Gastroesophageal sphincter (tissue), 4 donors: Measurements from ENCODE around the gene ARHGEF37. TPM values are rescaled to one million over a fixed set of nuclear protein-coding genes. Genes with fewer than 3 reads are reported as not detected.

ENCODE experiments used
- ATAC-seq: fragments of 150-250 bp; one replicate; pipeline ENCODE4 v1.9.1; 2016; ENCODE audit warnings: mild to moderate bottlenecking, moderate library complexity
- H3K27ac ChIP-seq, 4 donors: fragments of 200-600 bp; sonication (generic) in 3 of 4; 1 replicate in 3 of 4; 2 replicates in 1 of 4; pipeline ENCODE4 v1.5.1; 2016 to 2019
- H3K27me3 ChIP-seq: fragments of 200-600 bp; sonication (generic); one replicate; pipeline ENCODE4 v1.5.1; 2019
- H3K36me3 ChIP-seq, 2 donors: fragments of 200-600 bp; sonication (generic); one replicate each; pipeline ENCODE4 v1.5.1; 2019; ENCODE audit warnings: control low read depth in 1 of 2
- H3K4me1 ChIP-seq, 3 donors: fragments of 200-600 bp; sonication (generic); 1 replicate in 2 of 3; 2 replicates in 1 of 3; pipeline ENCODE4 v1.5.1; 2016 to 2019; ENCODE audit warnings: control low read depth in 2 of 3
- H3K4me3 ChIP-seq, 2 donors: fragments of 200-600 bp; sonication (generic); one replicate each; pipeline ENCODE4 v1.5.1; 2019; ENCODE audit warnings: mild to moderate bottlenecking in 1 of 2, moderate library complexity in 1 of 2
- H3K9me3 ChIP-seq, 3 donors: fragments of 200-600 bp; sonication (generic); one replicate each; pipeline ENCODE4 v1.5.1; 2017 to 2019; ENCODE audit warnings: control low read depth in 2 of 3
- EP300 ChIP-seq: sonication (generic); formaldehyde crosslinking; IDR thresholded peaks from one replicate; pipeline ENCODE4 v1.6.1; 2017; ENCODE audit warnings: antibody characterized with exemption, mild to moderate bottlenecking
- POLR2A ChIP-seq, 2 donors: fragments of 450-650 bp; IDR thresholded peaks; one replicate each; pipeline ENCODE4 v1.6.1; 2017; ENCODE audit warnings: antibody characterized with exemption in 2 of 2, mild to moderate bottlenecking in 2 of 2, moderate library complexity in 1 of 2
- POLR2AphosphoS5 ChIP-seq: sonication (generic); formaldehyde crosslinking; IDR thresholded peaks from one replicate; pipeline ENCODE4 v1.6.1; 2017; ENCODE audit warnings: antibody characterized with exemption
- WGBS, 2 donors: methylation state at CpG; one replicate each; pipeline ENCODE4 v1.1.5; 2018; ENCODE audit warnings: low coverage in 1 of 2; 5-methylcytosine and 5-hydroxymethylcytosine counted together
- total RNA-seq, 4 donors: library from RNA; depleted of rRNA; stranded (reverse); fragments of >200 nt; gene quantifications; one replicate each; pipeline ENCODE4 v1.1.0, GENCODE V29; 2016
- TF ChIP-seq, protein P1 (sequence below), 4 experiments: fragments of 200-600 bp in 2 of 4; fragments of 450-650 bp in 2 of 4; sonication (generic) in 1 of 4; IDR thresholded peaks; one replicate each; pipeline ENCODE4 v1.5.1; 2017 to 2019; ENCODE audit warnings: antibody characterized with exemption in 4 of 4, mild to moderate bottlenecking in 2 of 4, moderate library complexity in 2 of 4

ARHGEF37 gene
- total RNA-seq, 4 donors from 2014 or later: 13.5 to 30.6 (median 20.1) TPM

DNA sequence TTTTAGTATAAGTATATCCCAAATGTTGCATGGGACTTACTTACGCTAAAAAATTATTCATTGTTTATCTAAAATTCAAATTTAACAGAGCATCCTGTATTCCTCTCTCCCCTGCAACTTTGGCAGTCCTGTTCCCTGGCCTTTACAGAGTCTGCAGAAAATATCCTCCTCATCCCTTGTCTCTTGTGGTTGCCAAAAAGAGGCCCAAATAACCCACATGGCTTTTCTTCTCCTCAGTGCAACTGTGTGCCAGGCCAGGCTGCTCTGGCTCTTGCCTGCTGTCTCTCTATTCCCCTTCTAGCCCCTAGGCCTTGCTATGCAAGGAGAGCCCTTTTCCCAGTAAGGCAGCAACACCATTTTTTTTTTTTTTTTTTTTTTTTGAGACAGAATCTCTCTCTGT is 23.0 kb downstream of the ARHGEF37 start:
- ATAC-seq: no peak
- no peak for TF ChIP-seq POLR2AphosphoS5
- TF ChIP-seq POLR2A (IDR thresholded peaks at IDR 0.05): no peak
- no peak for TF ChIP-seq EP300
- TF ChIP-seq, protein P1, sequence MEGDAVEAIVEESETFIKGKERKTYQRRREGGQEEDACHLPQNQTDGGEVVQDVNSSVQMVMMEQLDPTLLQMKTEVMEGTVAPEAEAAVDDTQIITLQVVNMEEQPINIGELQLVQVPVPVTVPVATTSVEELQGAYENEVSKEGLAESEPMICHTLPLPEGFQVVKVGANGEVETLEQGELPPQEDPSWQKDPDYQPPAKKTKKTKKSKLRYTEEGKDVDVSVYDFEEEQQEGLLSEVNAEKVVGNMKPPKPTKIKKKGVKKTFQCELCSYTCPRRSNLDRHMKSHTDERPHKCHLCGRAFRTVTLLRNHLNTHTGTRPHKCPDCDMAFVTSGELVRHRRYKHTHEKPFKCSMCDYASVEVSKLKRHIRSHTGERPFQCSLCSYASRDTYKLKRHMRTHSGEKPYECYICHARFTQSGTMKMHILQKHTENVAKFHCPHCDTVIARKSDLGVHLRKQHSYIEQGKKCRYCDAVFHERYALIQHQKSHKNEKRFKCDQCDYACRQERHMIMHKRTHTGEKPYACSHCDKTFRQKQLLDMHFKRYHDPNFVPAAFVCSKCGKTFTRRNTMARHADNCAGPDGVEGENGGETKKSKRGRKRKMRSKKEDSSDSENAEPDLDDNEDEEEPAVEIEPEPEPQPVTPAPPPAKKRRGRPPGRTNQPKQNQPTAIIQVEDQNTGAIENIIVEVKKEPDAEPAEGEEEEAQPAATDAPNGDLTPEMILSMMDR (IDR thresholded peaks at IDR 0.05): no peak
- Histone ChIP-seq H3K27ac (no peak overlapping the region), H3K4me1 (peaks cover 0 to 5% (median 0%) of the 10 kb centered on the region in 3 donors), H3K4me3 (no peak overlapping the region), H3K9me3 (no peaks in the 10 kb centered on the region), H3K27me3 (no peaks in the 10 kb centered on the region), H3K36me3 (peaks cover 0 to 90% of the 10 kb centered on the region in 2 donors)
- 80 to 94% methylated on average over 1 of the region's 1 CpG for WGBS, 2 donors

DNA sequence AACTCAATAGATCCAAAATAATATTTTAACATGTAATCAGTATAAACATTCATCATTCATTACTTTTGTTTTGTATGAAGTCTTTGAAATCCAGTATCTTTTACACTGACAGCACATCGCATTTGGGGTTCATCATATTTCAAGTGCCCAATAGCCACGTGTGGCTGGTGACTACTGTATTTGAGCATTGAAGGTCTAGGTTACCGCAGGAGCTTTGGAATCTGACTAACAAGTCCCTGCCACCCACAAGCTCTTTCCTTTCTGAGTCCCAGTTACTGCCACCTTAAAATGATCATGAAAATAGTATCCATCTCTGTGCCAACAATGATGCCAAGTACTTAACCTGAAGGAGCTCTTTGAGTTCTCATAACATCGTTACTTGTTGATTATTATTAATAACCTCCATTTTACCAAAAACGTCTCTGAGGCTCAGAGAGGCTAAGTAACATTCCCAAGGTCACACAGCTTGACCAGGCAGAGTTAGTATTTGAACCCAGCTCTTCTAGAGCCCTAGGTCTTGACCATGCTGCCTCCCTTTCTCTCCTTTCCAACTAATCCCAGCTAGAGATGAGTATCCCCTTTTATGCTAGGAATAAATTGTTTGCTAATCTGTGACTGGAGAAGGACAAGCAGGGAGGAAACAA is 24.2 kb downstream of the ARHGEF37 start:
- H3K36me3 ChIP-seq: peaks cover 0 to 92% of the 10 kb centered on the region in 2 donors
- WGBS, 2 donors: 79 to 88% methylated on average over 4 to 5 of the region's 5 CpGs
- no peak for ATAC-seq

DNA sequence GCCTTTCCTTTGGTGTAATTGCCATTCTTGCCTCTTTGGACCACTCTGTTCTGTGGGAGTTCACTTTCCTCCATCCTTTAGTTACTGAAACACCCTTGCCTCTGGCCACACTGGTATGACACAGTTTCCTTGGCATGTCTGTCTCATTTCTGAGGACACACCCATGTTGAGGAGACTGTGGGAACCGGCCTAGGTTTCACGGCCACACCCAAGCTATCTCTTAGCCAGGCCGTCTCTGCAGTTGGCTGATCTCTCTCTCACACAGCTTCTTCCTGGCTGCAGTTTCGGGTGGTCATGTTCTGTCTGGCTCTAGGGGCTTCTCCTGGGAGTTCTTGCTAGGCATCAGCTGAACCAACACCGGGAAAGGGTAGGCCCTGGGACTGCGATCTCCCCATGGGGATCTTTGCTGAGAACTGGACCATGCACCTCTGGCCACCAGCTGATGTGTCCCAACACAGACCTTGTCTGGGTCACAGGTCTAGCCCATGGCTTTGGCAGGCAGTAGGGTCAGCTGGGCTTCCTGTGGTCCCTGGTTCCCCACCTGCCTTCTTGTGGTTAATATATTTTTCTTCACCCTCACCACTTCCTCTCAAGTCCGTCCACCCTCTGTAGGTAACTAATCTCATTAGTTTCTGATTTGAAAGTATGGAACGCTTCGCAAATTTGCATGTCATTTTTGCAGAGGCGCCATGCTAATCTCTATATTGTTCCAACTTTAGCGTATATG is 24.9 kb downstream of the ARHGEF37 start:
- Histone ChIP-seq H3K36me3 (peaks cover 0 to 92% of the 10 kb centered on the region in 2 donors), H3K27me3 (no peaks in the 10 kb centered on the region), H3K27ac (peak overlapping the region in 1 of 4 donors; percentile 3), H3K4me1 (peaks cover 0 to 12% (median 0%) of the 10 kb centered on the region in 3 donors), H3K9me3 (peaks cover 0 to 5% (median 0%) of the 10 kb centered on the region in 3 donors), H3K4me3 (no peak overlapping the region)
- WGBS, 2 donors: 56 to 94% methylated on average over 8 to 9 of the region's 11 CpGs
- TF ChIP-seq POLR2AphosphoS5 (no peak), EP300 (no peak), POLR2A (IDR thresholded peaks at IDR 0.05) (no peak)
- TF ChIP-seq, protein P1 (IDR thresholded peaks at IDR 0.05): no peak
- peak; percentile 84 for ATAC-seq

More for the DNA sequence above, 24.2 kb downstream of the ARHGEF37 start:
- Histone ChIP-seq H3K27ac (peak overlapping the region in 1 of 4 donors; percentile 3), H3K4me1 (peaks cover 0 to 5% (median 0%) of the 10 kb centered on the region in 3 donors), H3K27me3 (no peaks in the 10 kb centered on the region), H3K9me3 (peaks cover 0 to 5% (median 0%) of the 10 kb centered on the region in 3 donors), H3K4me3 (no peak overlapping the region)
- TF ChIP-seq EP300 (no peak), POLR2A (IDR thresholded peaks at IDR 0.05) (no peak), POLR2AphosphoS5 (no peak)

DNA sequence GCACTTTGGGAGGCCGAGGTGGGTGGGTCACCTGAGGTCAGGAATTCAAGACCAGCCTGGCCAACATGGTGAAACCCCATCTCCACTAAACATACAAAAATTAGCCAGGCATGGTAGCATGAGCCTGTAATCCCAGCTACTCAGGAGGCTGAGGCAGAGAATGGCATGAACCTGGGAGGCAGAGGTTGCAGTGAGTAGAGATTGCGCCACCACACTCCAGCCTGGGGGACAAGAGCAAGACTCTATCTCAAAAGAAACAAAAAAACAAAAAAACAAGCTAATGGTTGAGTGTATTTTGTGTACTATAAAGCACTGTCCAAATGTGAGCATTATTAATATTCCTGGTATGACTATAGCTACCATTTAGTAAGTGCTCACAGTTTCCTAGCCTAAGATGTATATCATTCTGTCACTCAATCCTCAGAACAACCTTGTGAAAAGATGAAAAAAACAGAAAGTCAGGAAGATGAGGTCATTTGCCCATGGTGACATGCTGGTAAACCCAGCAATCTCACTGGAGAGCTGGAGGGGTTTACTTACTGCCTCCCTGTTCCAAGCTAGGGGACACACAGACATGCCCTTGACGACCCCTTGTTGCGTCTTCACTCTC is 27.7 kb downstream of the ARHGEF37 start:
- ATAC-seq: no peak
- TF ChIP-seq POLR2A (IDR thresholded peaks at IDR 0.05) (no peak), EP300 (no peak), POLR2AphosphoS5 (no peak)
- TF ChIP-seq, protein P1 (IDR thresholded peaks at IDR 0.05): no peak
- H3K36me3 ChIP-seq: peaks cover 0 to 92% of the 10 kb centered on the region in 2 donors
- peaks cover 0 to 5% (median 0%) of the 10 kb centered on the region in 3 donors for H3K9me3 ChIP-seq
- no peak overlapping the region for H3K27ac ChIP-seq
- H3K4me1 ChIP-seq: peaks cover 0 to 17% (median 0%) of the 10 kb centered on the region in 3 donors
- no peak overlapping the region for H3K4me3 ChIP-seq
- H3K27me3 ChIP-seq: no peaks in the 10 kb centered on the region
- 96% methylated on average over 4 of the region's 4 CpGs; no CpG with 5 or more reads in 1 of the 2 donors for WGBS, 2 donors

DNA sequence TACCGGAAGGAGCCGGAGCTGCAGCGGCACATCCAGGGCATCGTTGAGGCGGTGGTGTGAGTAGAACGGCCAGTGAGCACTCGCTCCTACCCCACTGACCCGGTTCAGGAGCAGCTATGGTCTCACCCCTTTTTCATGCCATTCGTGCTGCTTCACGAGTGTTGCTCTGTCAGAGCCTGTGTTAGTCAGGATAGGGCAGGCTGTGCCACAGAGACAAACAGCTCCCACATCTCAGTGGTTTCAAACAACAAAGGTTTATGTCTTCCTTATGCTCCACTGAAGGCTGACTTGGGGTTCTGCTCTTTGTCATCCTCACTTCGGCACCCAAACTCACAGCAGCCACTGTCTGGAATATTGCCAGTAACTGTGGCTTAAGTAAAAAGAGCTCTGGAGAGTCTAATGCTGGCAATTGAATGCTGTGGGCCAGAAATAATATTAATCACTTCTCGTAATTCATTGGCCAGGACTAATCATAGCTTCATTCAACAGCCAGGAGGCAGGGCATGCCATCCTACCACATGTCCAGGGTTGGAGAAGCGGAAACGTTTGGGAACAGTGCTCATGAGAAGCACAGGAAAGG is 28.4 kb downstream of the ARHGEF37 start:
- Histone ChIP-seq H3K4me1 (peaks cover 0 to 17% (median 0%) of the 10 kb centered on the region in 3 donors), H3K36me3 (peaks cover 0 to 93% of the 10 kb centered on the region in 2 donors), H3K9me3 (peaks cover 0 to 5% (median 0%) of the 10 kb centered on the region in 3 donors), H3K27ac (no peak overlapping the region), H3K27me3 (no peaks in the 10 kb centered on the region), H3K4me3 (no peak overlapping the region)
- 79 to 100% methylated on average over 1 to 5 of the region's 14 CpGs for WGBS, 2 donors
- ATAC-seq: no peak
- TF ChIP-seq EP300 (no peak), POLR2A (IDR thresholded peaks at IDR 0.05) (no peak), POLR2AphosphoS5 (no peak)
- TF ChIP-seq, protein P1 (IDR thresholded peaks at IDR 0.05): no peak
